Fibroblast of skin of scalp (primary cell): ENCODE data around the gene GULP1.

ENCODE experiments used
- DNase-seq: peaks from one replicate; pipeline ENCODE4 v3.0.0-alpha.2; 2013

The GULP1 gene

GRCh38 chr2:188322569-188323551 is 31.2 kb downstream of the GULP1 start:
- DNase-seq, result peak; percentile 70

- DNase-seq, result peak; percentile 36
Observed at GRCh38 chr2:188324067-188324466, 32.4 kb downstream of the GULP1 start.

- no peak for DNase-seq
Observed at GRCh38 chr2:188326290-188326668, 34.6 kb downstream of the GULP1 start.

- peak; percentile 46 for DNase-seq
Observed at GRCh38 chr2:188326669-188327301, 35.1 kb downstream of the GULP1 start.

GRCh38 chr2:188327518-188328213 is 36.0 kb downstream of the GULP1 start:
- peak; percentile 53 for DNase-seq

GRCh38 chr2:188328419-188328818 is 36.7 kb downstream of the GULP1 start:
- peak; percentile 65 for DNase-seq

GRCh38 chr2:188330316-188331053 is 38.8 kb downstream of the GULP1 start:
- DNase-seq, result no peak

GRCh38 chr2:188332619-188333018 is 40.9 kb downstream of the GULP1 start:
- DNase-seq, result no peak

GRCh38 chr2:188333751-188334524 is 42.3 kb downstream of the GULP1 start:
- DNase-seq, result peak; percentile 17

- no peak for DNase-seq
Observed at GRCh38 chr2:188338463-188338862, 46.8 kb downstream of the GULP1 start.

- DNase-seq, result no peak
Observed at GRCh38 chr2:188340257-188340656, 48.6 kb downstream of the GULP1 start.

- no peak for DNase-seq
Observed at GRCh38 chr2:188345020-188345419, 53.3 kb downstream of the GULP1 start.

- DNase-seq, result peak; percentile 74
Observed at GRCh38 chr2:188345426-188345825, 53.8 kb downstream of the GULP1 start.

- DNase-seq, result peak; percentile 68
Observed at GRCh38 chr2:188345831-188346458, 54.3 kb downstream of the GULP1 start.

GRCh38 chr2:188349019-188349418 is 57.3 kb downstream of the GULP1 start:
- DNase-seq, result no peak

GRCh38 chr2:188353282-188353681 is 61.6 kb downstream of the GULP1 start:
- DNase-seq, result no peak

GRCh38 chr2:188360485-188361263 is 69.0 kb downstream of the GULP1 start:
- DNase-seq, result no peak

- DNase-seq, result no peak
Observed at GRCh38 chr2:188364033-188364630, 72.5 kb downstream of the GULP1 start.

- no peak for DNase-seq
Observed at GRCh38 chr2:188365058-188365641, 73.5 kb downstream of the GULP1 start.
